ENCODE measurements around the gene ABCC12.

The ABCC12 gene

DNA sequence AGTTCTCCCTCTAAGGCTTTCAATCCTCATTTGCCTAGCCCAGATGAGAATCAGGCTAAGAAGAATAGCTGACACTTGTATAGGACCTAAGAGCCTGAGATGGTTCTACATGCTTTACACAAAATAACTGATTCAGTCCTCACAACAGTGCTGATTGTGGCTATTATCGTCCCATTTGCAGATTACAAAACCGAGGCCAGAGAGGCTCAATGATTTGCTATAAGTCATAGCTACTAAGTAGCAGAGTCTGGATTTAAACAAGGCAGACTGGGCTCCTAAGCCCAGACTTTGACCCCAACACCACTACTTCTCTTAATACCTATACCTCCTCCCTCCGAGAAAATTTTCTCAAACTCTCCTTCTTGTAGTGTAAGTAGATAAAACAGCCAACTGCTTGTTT, 23.1 kb downstream of the ABCC12 start:
- H4K91ac ChIP-seq (ENCODE audit: low read depth, low read length) = no peak overlapping the region

GRCh38 chr16:48131201-48131935, 24.4 kb downstream of the ABCC12 start:
- no peak overlapping the region for H4K12ac ChIP-seq (ENCODE audit: low read depth, low read length)
- H3K4me2 ChIP-seq (ENCODE audit: low read length) = no peak overlapping the region
- no peak overlapping the region for H3K14ac ChIP-seq (ENCODE audit: low read length)
- no peak overlapping the region for H3K9ac ChIP-seq (ENCODE audit: low read length)
- H2AK5ac ChIP-seq (ENCODE audit: low read length) = no peak overlapping the region
- no peaks in the 10 kb centered on the region for H3K79me1 ChIP-seq (ENCODE audit: low read length)
- no peak overlapping the region for H4K8ac ChIP-seq (ENCODE audit: low read depth, low read length)
- no peak overlapping the region for H3K27ac ChIP-seq (ENCODE audit: low read depth, low read length)
- no peaks in the 10 kb centered on the region for H3K27me3 ChIP-seq (ENCODE audit: insufficient read depth, low read length)
- H2BK12ac ChIP-seq (ENCODE audit: low read length) = no peak overlapping the region
- H3K4ac ChIP-seq (ENCODE audit: low read depth, low read length) = no peak overlapping the region
- DNase-seq = no peak
- no peaks in the 10 kb centered on the region for H3K36me3 ChIP-seq (ENCODE audit: control insufficient read depth in 1 of 2, insufficient read depth in 2 of 2, low read length in 2 of 2)
- no peak overlapping the region for H4K91ac ChIP-seq (ENCODE audit: low read depth, low read length)
- H2BK120ac ChIP-seq (ENCODE audit: insufficient read depth, low read length, poor library complexity) = no peak overlapping the region
- no peak overlapping the region for H3K18ac ChIP-seq (ENCODE audit: low read length)
- H3K4me1 ChIP-seq (ENCODE audit: control insufficient read depth in 1 of 2, insufficient read depth in 2 of 2, low read length in 2 of 2) = no peaks in the 10 kb centered on the region
- no peaks in the 10 kb centered on the region for H3K79me2 ChIP-seq (ENCODE audit: control insufficient read depth, insufficient read depth, low read length, poor library complexity)
- no peaks in the 10 kb centered on the region for H3K9me3 ChIP-seq (ENCODE audit: insufficient read depth, low read depth, low read length)
- no CpG with 5 or more reads among the region's 6 CpGs for WGBS (ENCODE audit: extremely low coverage, insufficient coverage, insufficient read length)
- H3K23ac ChIP-seq (ENCODE audit: low read length) = no peak overlapping the region
- H2AFZ ChIP-seq (ENCODE audit: insufficient read depth, low read length, poor library complexity) = no peak overlapping the region
- H2BK5ac ChIP-seq (ENCODE audit: low read depth, low read length, poor library complexity) = no peak overlapping the region
- H3K4me3 ChIP-seq (ENCODE audit: low read depth, low read length) = no peak overlapping the region

More for the DNA sequence above, 23.1 kb downstream of the ABCC12 start:
- no peaks in the 10 kb centered on the region for H3K36me3 ChIP-seq (ENCODE audit: control insufficient read depth in 1 of 2, insufficient read depth in 2 of 2, low read length in 2 of 2)
- no peak overlapping the region for H4K12ac ChIP-seq (ENCODE audit: low read depth, low read length)
- H3K18ac ChIP-seq (ENCODE audit: low read length) = no peak overlapping the region
- no peak overlapping the region for H3K9ac ChIP-seq (ENCODE audit: low read length)
- no peaks in the 10 kb centered on the region for H3K79me1 ChIP-seq (ENCODE audit: low read length)
- H3K4ac ChIP-seq (ENCODE audit: low read depth, low read length) = no peak overlapping the region
- H3K4me1 ChIP-seq (ENCODE audit: control insufficient read depth in 1 of 2, insufficient read depth in 2 of 2, low read length in 2 of 2) = no peaks in the 10 kb centered on the region
- DNase-seq = no peak
- no peak overlapping the region for H2AFZ ChIP-seq (ENCODE audit: insufficient read depth, low read length, poor library complexity)
- no peak overlapping the region for H3K23ac ChIP-seq (ENCODE audit: low read length)
- H3K4me2 ChIP-seq (ENCODE audit: low read length) = no peak overlapping the region
- H3K14ac ChIP-seq (ENCODE audit: low read length) = no peak overlapping the region
- no peak overlapping the region for H4K8ac ChIP-seq (ENCODE audit: low read depth, low read length)
- WGBS (ENCODE audit: extremely low coverage, insufficient coverage, insufficient read length) = 100% methylated on average over 1 of the region's 3 CpGs
- H2BK5ac ChIP-seq (ENCODE audit: low read depth, low read length, poor library complexity) = no peak overlapping the region
- no peak overlapping the region for H2AK5ac ChIP-seq (ENCODE audit: low read length)
- no peaks in the 10 kb centered on the region for H3K27me3 ChIP-seq (ENCODE audit: insufficient read depth, low read length)
- H2BK12ac ChIP-seq (ENCODE audit: low read length) = no peak overlapping the region
- H3K79me2 ChIP-seq (ENCODE audit: control insufficient read depth, insufficient read depth, low read length, poor library complexity) = no peaks in the 10 kb centered on the region
- no peak overlapping the region for H3K4me3 ChIP-seq (ENCODE audit: low read depth, low read length)
- no peak overlapping the region for H3K27ac ChIP-seq (ENCODE audit: low read depth, low read length)
- H3K9me3 ChIP-seq (ENCODE audit: insufficient read depth, low read depth, low read length) = no peaks in the 10 kb centered on the region
- H2BK120ac ChIP-seq (ENCODE audit: insufficient read depth, low read length, poor library complexity) = no peak overlapping the region

DNA sequence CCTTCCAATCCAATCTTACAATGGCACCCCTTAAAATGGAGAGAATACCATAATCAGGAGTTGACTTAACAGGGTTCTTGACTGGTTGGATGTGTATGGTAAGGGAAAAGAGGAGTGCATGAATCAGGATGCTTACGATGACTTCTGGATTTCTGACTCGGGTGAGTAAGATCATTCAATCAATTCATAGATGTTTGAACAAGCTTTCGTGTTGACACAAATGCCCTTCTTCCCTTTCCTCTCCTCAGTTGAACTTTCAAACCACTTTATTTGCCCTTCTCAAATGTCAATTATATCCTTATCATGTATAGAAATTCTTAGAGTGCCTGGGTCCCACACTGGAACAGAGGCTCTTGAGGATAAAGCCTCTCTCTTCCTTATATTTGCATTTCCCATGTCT, 25.9 kb downstream of the ABCC12 start:
- Histone ChIP-seq H2BK12ac (ENCODE audit: low read length) (no peak overlapping the region), H3K79me1 (ENCODE audit: low read length) (no peaks in the 10 kb centered on the region), H3K36me3 (ENCODE audit: control insufficient read depth in 1 of 2, insufficient read depth in 2 of 2, low read length in 2 of 2) (no peaks in the 10 kb centered on the region), H3K18ac (ENCODE audit: low read length) (no peak overlapping the region), H3K27me3 (ENCODE audit: insufficient read depth, low read length) (no peaks in the 10 kb centered on the region), H2BK5ac (ENCODE audit: low read depth, low read length, poor library complexity) (no peak overlapping the region), H3K9ac (ENCODE audit: low read length) (no peak overlapping the region), H3K4me2 (ENCODE audit: low read length) (no peak overlapping the region), H3K79me2 (ENCODE audit: control insufficient read depth, insufficient read depth, low read length, poor library complexity) (no peaks in the 10 kb centered on the region), H2BK120ac (ENCODE audit: insufficient read depth, low read length, poor library complexity) (no peak overlapping the region), H2AK5ac (ENCODE audit: low read length) (no peak overlapping the region), H3K23ac (ENCODE audit: low read length) (no peak overlapping the region), H2AFZ (ENCODE audit: insufficient read depth, low read length, poor library complexity) (no peak overlapping the region), H3K4ac (ENCODE audit: low read depth, low read length) (no peak overlapping the region), H4K8ac (ENCODE audit: low read depth, low read length) (no peak overlapping the region), H3K27ac (ENCODE audit: low read depth, low read length) (no peak overlapping the region), H3K4me1 (ENCODE audit: control insufficient read depth in 1 of 2, insufficient read depth in 2 of 2, low read length in 2 of 2) (no peaks in the 10 kb centered on the region), H4K91ac (ENCODE audit: low read depth, low read length) (no peak overlapping the region), H3K14ac (ENCODE audit: low read length) (no peak overlapping the region), H3K4me3 (ENCODE audit: low read depth, low read length) (no peak overlapping the region), H3K9me3 (ENCODE audit: insufficient read depth, low read depth, low read length) (peaks cover 2% of the 10 kb centered on the region), H4K12ac (ENCODE audit: low read depth, low read length) (no peak overlapping the region)
- no CpG with 5 or more reads among the region's 3 CpGs for WGBS (ENCODE audit: extremely low coverage, insufficient coverage, insufficient read length)
- no peak for DNase-seq

GRCh38 chr16:48128769-48129168, 27.0 kb downstream of the ABCC12 start:
- H3K27ac ChIP-seq (ENCODE audit: low read depth, low read length) = no peak overlapping the region
- H4K8ac ChIP-seq (ENCODE audit: low read depth, low read length) = no peak overlapping the region
- no peak overlapping the region for H3K14ac ChIP-seq (ENCODE audit: low read length)
- no peak overlapping the region for H3K9ac ChIP-seq (ENCODE audit: low read length)
- H2AFZ ChIP-seq (ENCODE audit: insufficient read depth, low read length, poor library complexity) = no peak overlapping the region
- H3K4me1 ChIP-seq (ENCODE audit: control insufficient read depth in 1 of 2, insufficient read depth in 2 of 2, low read length in 2 of 2) = no peaks in the 10 kb centered on the region
- DNase-seq = no peak
- H3K4ac ChIP-seq (ENCODE audit: low read depth, low read length) = no peak overlapping the region
- no CpG with 5 or more reads among the region's 2 CpGs for WGBS (ENCODE audit: extremely low coverage, insufficient coverage, insufficient read length)
- H3K4me3 ChIP-seq (ENCODE audit: low read depth, low read length) = no peak overlapping the region
- no peaks in the 10 kb centered on the region for H3K27me3 ChIP-seq (ENCODE audit: insufficient read depth, low read length)
- H4K12ac ChIP-seq (ENCODE audit: low read depth, low read length) = no peak overlapping the region
- H3K4me2 ChIP-seq (ENCODE audit: low read length) = no peak overlapping the region
- H3K36me3 ChIP-seq (ENCODE audit: control insufficient read depth in 1 of 2, insufficient read depth in 2 of 2, low read length in 2 of 2) = no peaks in the 10 kb centered on the region
- no peak overlapping the region for H4K91ac ChIP-seq (ENCODE audit: low read depth, low read length)
- no peak overlapping the region for H2BK5ac ChIP-seq (ENCODE audit: low read depth, low read length, poor library complexity)
- no peak overlapping the region for H3K23ac ChIP-seq (ENCODE audit: low read length)
- H2BK120ac ChIP-seq (ENCODE audit: insufficient read depth, low read length, poor library complexity) = no peak overlapping the region
- no peak overlapping the region for H2AK5ac ChIP-seq (ENCODE audit: low read length)
- no peak overlapping the region for H3K18ac ChIP-seq (ENCODE audit: low read length)
- H2BK12ac ChIP-seq (ENCODE audit: low read length) = no peak overlapping the region
- no peaks in the 10 kb centered on the region for H3K79me2 ChIP-seq (ENCODE audit: control insufficient read depth, insufficient read depth, low read length, poor library complexity)
- H3K79me1 ChIP-seq (ENCODE audit: low read length) = no peaks in the 10 kb centered on the region
- peaks cover 2% of the 10 kb centered on the region for H3K9me3 ChIP-seq (ENCODE audit: insufficient read depth, low read depth, low read length)

Measured in trophoblast cell (in vitro differentiated cells and primary cell).